Gastrocnemius medialis (tissue), 4 donors: ENCODE results near the gene LMO3.

Experiments used
- POLR2A ChIP-seq, 2 donors: fragments of 450-650 bp; IDR thresholded peaks; one replicate each; pipeline ENCODE4 v1.6.1; 2017; ENCODE audit warnings: antibody characterized with exemption in 2 of 2, mild to moderate bottlenecking in 2 of 2, moderate library complexity in 2 of 2
- TF ChIP-seq, protein P1 (sequence below), 5 experiments: fragments of 450-650 bp in 3 of 5; fragments of 200-600 bp in 2 of 5; sonication (generic) in 2 of 5; IDR thresholded peaks in 4 of 5; conservative IDR thresholded peaks in 1 of 5; 1 replicate in 4 of 5; 2 replicates in 1 of 5; pipeline ENCODE4 v1.5.1; 2016 to 2019; ENCODE audit warnings: antibody characterized with exemption in 5 of 5, mild to moderate bottlenecking in 3 of 5, moderate library complexity in 3 of 5

GRCh38 chr12:16603260-16603915 lies 2.6 kb downstream of the LMO3 start:
- TF ChIP-seq POLR2A (IDR thresholded peaks at IDR 0.05), result no peak
- TF ChIP-seq, protein P1, sequence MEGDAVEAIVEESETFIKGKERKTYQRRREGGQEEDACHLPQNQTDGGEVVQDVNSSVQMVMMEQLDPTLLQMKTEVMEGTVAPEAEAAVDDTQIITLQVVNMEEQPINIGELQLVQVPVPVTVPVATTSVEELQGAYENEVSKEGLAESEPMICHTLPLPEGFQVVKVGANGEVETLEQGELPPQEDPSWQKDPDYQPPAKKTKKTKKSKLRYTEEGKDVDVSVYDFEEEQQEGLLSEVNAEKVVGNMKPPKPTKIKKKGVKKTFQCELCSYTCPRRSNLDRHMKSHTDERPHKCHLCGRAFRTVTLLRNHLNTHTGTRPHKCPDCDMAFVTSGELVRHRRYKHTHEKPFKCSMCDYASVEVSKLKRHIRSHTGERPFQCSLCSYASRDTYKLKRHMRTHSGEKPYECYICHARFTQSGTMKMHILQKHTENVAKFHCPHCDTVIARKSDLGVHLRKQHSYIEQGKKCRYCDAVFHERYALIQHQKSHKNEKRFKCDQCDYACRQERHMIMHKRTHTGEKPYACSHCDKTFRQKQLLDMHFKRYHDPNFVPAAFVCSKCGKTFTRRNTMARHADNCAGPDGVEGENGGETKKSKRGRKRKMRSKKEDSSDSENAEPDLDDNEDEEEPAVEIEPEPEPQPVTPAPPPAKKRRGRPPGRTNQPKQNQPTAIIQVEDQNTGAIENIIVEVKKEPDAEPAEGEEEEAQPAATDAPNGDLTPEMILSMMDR (IDR thresholded peaks at IDR 0.05 in 4 of 5, conservative IDR thresholded peaks at IDR 0.05 in 1 of 5), result no peak
